GM12878 (cell line): ENCODE measurements around the gene TSFM. TPM values are rescaled to one million over a fixed set of nuclear protein-coding genes. Genes with fewer than 3 reads are reported as not detected.

ENCODE experiments used
- ATAC-seq: fragments of 200-7000 bp; cut with Tn5 transposase; 3 replicates; pipeline ENCODE4 v1.9.1; 2020; ENCODE audit warnings: mild to moderate bottlenecking, moderate library complexity
- BruUV-seq: library from RNA; stranded (reverse); fragments of 400-500 nt; replicated peaks from 2 replicates; lab custom pipeline; 2021; lab: Mats Ljungman, UMichigan
- CTCF ChIA-PET: fragments of 300-600 bp; sonication (Branson Sonifier 250); formaldehyde crosslinking; extraction: SDS; loops from one replicate; lab custom pipeline; 2021; ENCODE audit warnings: inconsistent platforms; lab: Yijun Ruan, JAX
- POLR2A ChIA-PET: fragments of 350-600 bp; formaldehyde crosslinking; extraction: SDS; loops from one replicate; lab custom pipeline; 2021; ENCODE audit warnings: inconsistent platforms; lab: Charles Lee
- RAD21 ChIA-PET: fragments of 300-600 bp; sonication (Branson Sonifier 250); formaldehyde crosslinking; loops from one replicate; lab custom pipeline; 2023; ENCODE audit warnings: antibody characterized with exemption; ENCODE audit not compliant: unreplicated experiment; lab: Charles Lee
- SMC1A ChIA-PET: fragments of 300-600 bp; sonication (Branson Sonifier 250); formaldehyde crosslinking; loops from one replicate; lab custom pipeline; 2023; ENCODE audit not compliant: unreplicated experiment, uncharacterized antibody; lab: Charles Lee
- DNase-seq: peaks from one replicate; pipeline ENCODE4 v3.0.0-alpha.2; 2011; ENCODE audit warnings: low read depth, low spot score
- FAIRE-seq: peaks from 3 replicates; lab custom pipeline; 2011; peaks lifted over from hg19 to GRCh38; lab: Jason Lieb, UNC
- H2AFZ ChIP-seq: 2 replicates; pipeline ENCODE4 v1.6.0; 2011; ENCODE audit warnings: low read depth, low read length, control low read depth; ENCODE audit not compliant: control insufficient read depth
- H3K27ac ChIP-seq: 2 replicates; pipeline ENCODE4 v1.5.1; 2011; ENCODE audit warnings: control low read depth; ENCODE audit not compliant: control insufficient read depth, insufficient read depth
- H3K27me3 ChIP-seq, 2 experiments: replicated peaks in 1 of 2; 2 replicates each; pipeline versions ENCODE4 v1.6.0 to v1.6.1; 2011; ENCODE audit warnings: low read length in 1 of 2; ENCODE audit not compliant: control insufficient read depth in 2 of 2, insufficient read depth in 2 of 2
- H3K36me3 ChIP-seq, 2 experiments: 2 replicates each; pipeline ENCODE4 v1.5.1; 2011; ENCODE audit warnings: low read length in 1 of 2; ENCODE audit not compliant: control insufficient read depth in 2 of 2, insufficient read depth in 2 of 2
- H3K4me1 ChIP-seq: 2 replicates; pipeline ENCODE4 v1.6.1; 2011; ENCODE audit warnings: mild to moderate bottlenecking, low read length, moderate library complexity, mixed read lengths; ENCODE audit not compliant: control insufficient read depth, insufficient read depth
- H3K4me2 ChIP-seq: 2 replicates; pipeline ENCODE4 v1.6.0; 2011; ENCODE audit warnings: control low read depth; ENCODE audit not compliant: control insufficient read depth, insufficient read depth
- H3K4me3 ChIP-seq: fragments of 200-600 bp; sonication (generic); 2 replicates; pipeline ENCODE4 v1.5.1; 2016
- H3K79me2 ChIP-seq: 2 replicates; pipeline ENCODE4 v1.6.0; 2011; ENCODE audit warnings: low read length; ENCODE audit not compliant: control insufficient read depth, insufficient read depth
- H3K9ac ChIP-seq: 2 replicates; pipeline ENCODE4 v1.8.0; 2011; ENCODE audit warnings: low read length, control low read depth, mixed read lengths; ENCODE audit not compliant: control insufficient read depth, insufficient read depth
- H3K9me3 ChIP-seq: replicated peaks from 3 replicates; pipeline ENCODE4 v1.5.1; 2011; ENCODE audit warnings: mild to moderate bottlenecking, low read length; ENCODE audit not compliant: control insufficient read depth, insufficient read depth
- H4K20me1 ChIP-seq: 2 replicates; pipeline ENCODE4 v1.6.0; 2011; ENCODE audit not compliant: control insufficient read depth, insufficient read depth
- ASH2L ChIP-seq: fragments of 300-600, 200-600 bp; sonication (generic); IDR thresholded peaks from 2 replicates; pipeline ENCODE4 v1.6.1; 2017; ENCODE audit warnings: low read depth, mild to moderate bottlenecking, borderline replicate concordance
- CBFB ChIP-seq: IDR thresholded peaks from 2 replicates; pipeline ENCODE4 v1.6.1; 2016; ENCODE audit warnings: antibody characterized with exemption, low read depth
- CREB1 ChIP-seq: IDR thresholded peaks from 2 replicates; pipeline ENCODE4 v1.6.1; 2012; ENCODE audit warnings: low read depth, mild to moderate bottlenecking, inconsistent platforms
- FOS ChIP-seq: IDR thresholded peaks from 3 replicates; pipeline ENCODE4 v1.6.1; 2011; ENCODE audit warnings: borderline replicate concordance; ENCODE audit not compliant: insufficient read length; ENCODE audit errors: extremely low read depth
- HDGF ChIP-seq: fragments of 450-650 bp; IDR thresholded peaks from 2 replicates; pipeline ENCODE4 v1.6.1; 2016; ENCODE audit warnings: antibody characterized with exemption
- MXI1 ChIP-seq: fragments of 150-350 bp; IDR thresholded peaks from 2 replicates; pipeline ENCODE4 v1.6.1; 2011; ENCODE audit warnings: low read depth, mild to moderate bottlenecking, inconsistent platforms, low read length, improper control_type of control experiment
- NFYA ChIP-seq: IDR thresholded peaks from 2 replicates; pipeline ENCODE4 v1.6.1; 2011; ENCODE audit warnings: low read depth, mild to moderate bottlenecking, low read length, improper control_type of control experiment, borderline replicate concordance
- NR2C1 ChIP-seq: fragments of 450-650 bp; IDR thresholded peaks from 2 replicates; pipeline ENCODE4 v1.6.1; 2017; ENCODE audit warnings: antibody characterized with exemption, mild to moderate bottlenecking, moderate library complexity
- POLR2A ChIP-seq: IDR thresholded peaks from 2 replicates; pipeline ENCODE4 v1.6.1; 2011; ENCODE audit warnings: low read depth, mild to moderate bottlenecking, low read length
- SRF ChIP-seq, 2 experiments: IDR thresholded peaks; 2 replicates each; pipeline ENCODE4 v1.6.1; 2011; ENCODE audit warnings: low read depth in 2 of 2, low read length in 2 of 2, mild to moderate bottlenecking in 1 of 2, moderate library complexity in 1 of 2
- TCF3 ChIP-seq: IDR thresholded peaks from 2 replicates; pipeline ENCODE4 v1.6.1; 2012; ENCODE audit warnings: low read depth, mild to moderate bottlenecking, low read length, borderline replicate concordance; ENCODE audit not compliant: insufficient read depth
- ZSCAN29 ChIP-seq: fragments of 450-650 bp; IDR thresholded peaks from 2 replicates; pipeline ENCODE4 v1.6.1; 2017; ENCODE audit warnings: mild to moderate bottlenecking, moderate library complexity
- WGBS: methylation state at CpG from one replicate; pipeline ENCODE4 v1.1.6; 2016; ENCODE audit warnings: low lambda C conversion rate; ENCODE audit not compliant: insufficient replicate concordance, insufficient coverage; ENCODE audit errors: missing lambda C conversion rate; 5-methylcytosine and 5-hydroxymethylcytosine counted together
- in situ Hi-C: fragments of 300-500 bp; cut with MboI; formaldehyde crosslinking; loops from 9 replicates; pipeline ENCODE4 v1.14.3; 2018; ENCODE audit warnings: mixed read lengths
- intact Hi-C: fragments of 100-400 bp; cut with micrococcal nuclease; formaldehyde crosslinking; loops from one replicate; pipeline ENCODE4 v1.14.2; 2022; ENCODE audit not compliant: unreplicated experiment
- polyA plus RNA-seq, 11 experiments: library from polyadenylated mRNA; depleted of rRNA in 4 of 11; unstranded in 6 of 11; stranded (reverse) in 5 of 11; fragments of >200 nt; fragmentation: Nextera tagmentation in 4 of 11; fragmentation: Illumina TruSeq in 1 of 11; extraction: Ambion mirVana in 4 of 11; extraction: Trizol in 1 of 11; gene quantifications; 1 replicate in 1 of 11; 2 replicates in 10 of 11; pipeline versions ENCODE4 v1.2.1 to v1.2.3, GENCODE V29; 2011 to 2016; ENCODE audit warnings: inconsistent platforms in 2 of 11, missing spikeins in 2 of 11, low read depth in 1 of 11
- total RNA-seq, 4 experiments: library from RNA; depleted of rRNA in 3 of 4; stranded (reverse); fragments of >200 nt in 3 of 4; fragmentation: Illumina TruSeq in 1 of 4; extraction: Trizol in 1 of 4; gene quantifications; 2 replicates each; pipeline versions ENCODE4 v1.2.1 to v1.2.3, GENCODE V29; 2013 to 2021
- TF ChIP-seq, protein P1 (sequence below): fragments of 450-650 bp; formaldehyde crosslinking; IDR thresholded peaks from 2 replicates; pipeline ENCODE4 v1.4.0; 2022; ENCODE audit warnings: mild to moderate bottlenecking, moderate library complexity
- TF ChIP-seq, protein P2 (sequence below): fragments of 450-650 bp; IDR thresholded peaks from 2 replicates; pipeline ENCODE4 v1.6.1; 2017; ENCODE audit warnings: borderline replicate concordance
- TF ChIP-seq, protein P3 (sequence below): fragments of 450-650 bp; IDR thresholded peaks from 2 replicates; pipeline ENCODE4 v1.6.1; 2018; ENCODE audit warnings: mild to moderate bottlenecking, low read depth, moderate library complexity; ENCODE audit not compliant: partially characterized antibody

The TSFM gene
- total and polyA plus RNA-seq, 10 of the 15 experiments (the other 5 are each of a cell fraction or from before 2014, with no cell fraction given) = 36.7 to 132 (median 45.6) TPM

DNA sequence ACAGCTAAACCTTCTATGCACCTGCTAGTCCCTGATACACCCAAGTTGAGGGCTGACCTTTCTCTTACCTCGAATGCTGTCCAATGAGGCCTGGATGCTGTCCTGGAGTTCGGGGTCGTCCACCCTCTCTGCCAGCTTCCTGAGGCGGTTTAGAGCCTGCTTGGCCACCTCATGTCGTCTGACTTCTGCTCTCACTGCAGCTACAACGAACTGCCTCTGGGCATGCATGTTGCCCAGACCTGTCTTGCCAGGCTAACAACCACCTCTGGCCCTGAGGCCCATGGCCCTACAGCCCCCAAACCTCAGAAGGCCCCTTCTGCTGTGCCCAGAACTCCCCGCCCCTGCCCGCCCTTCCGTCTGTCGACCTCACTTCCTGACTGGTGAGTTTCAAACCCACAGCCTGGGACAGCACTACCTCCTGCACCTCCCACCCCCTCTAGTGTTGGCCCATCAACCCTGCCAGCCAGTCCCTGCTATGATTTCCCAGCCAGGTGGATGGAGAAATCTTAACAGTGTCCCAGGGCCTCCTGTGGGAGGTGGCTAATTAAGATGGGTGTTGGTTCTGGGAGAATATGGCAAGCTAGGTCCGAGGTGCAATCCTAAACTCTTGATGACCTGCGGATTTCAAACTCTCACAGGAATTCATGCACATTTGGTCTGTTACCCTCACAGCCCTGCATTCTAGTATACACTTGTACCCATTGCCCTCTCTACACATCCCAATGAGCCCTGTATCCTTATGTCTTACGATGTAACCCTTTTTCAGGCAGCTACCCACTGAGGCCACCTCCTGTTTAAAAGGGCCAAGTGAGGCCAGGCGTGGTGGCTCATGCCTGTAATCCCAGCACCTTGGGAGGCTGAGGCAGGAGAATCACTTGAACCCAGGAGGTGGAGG lies 40.5 kb upstream of the TSFM start:
- RAD21 ChIA-PET = interaction anchor here (0.6 to 2.4 kb wide), 9 partner anchors 8 to 284 kb away, joined by 3 to 13 read pairs (median 5); partner anchors contain the start of genes CDK4 and OS9
- Histone ChIP-seq H3K27me3 (no peaks in the 10 kb centered on the region), H3K27ac (peak overlapping the region; percentile 57), H2AFZ (peak overlapping the region; percentile 38), H3K4me1 (peaks cover 23% of the 10 kb centered on the region), H3K9me3 (no peaks in the 10 kb centered on the region), H3K36me3 (no peaks in the 10 kb centered on the region; a peak in 1 of 4 replicates), H3K4me2 (peak overlapping the region; percentile 64), H4K20me1 (no peaks in the 10 kb centered on the region), H3K4me3 (peak overlapping the region; percentile 92), H3K79me2 (peaks cover 25% of the 10 kb centered on the region), H3K9ac (peak overlapping the region; percentile 55)
- intact Hi-C loops = loop anchor here (1.0 to 2.0 kb wide), 2 partner anchors 47 to 159 kb away; partner anchors contain the start of gene OS9
- SMC1A ChIA-PET = interaction anchor here (0.5 to 2.1 kb wide), 13 partner anchors 8 to 283 kb away, joined by 3 to 16 read pairs (median 4); partner anchors contain the start of gene OS9
- ATAC-seq = peak; percentile 80
- WGBS = 4% methylated on average over 14 of the region's 14 CpGs
- POLR2A ChIA-PET = interaction anchor here (0.5 to 2.2 kb wide), 5 partner anchors 8 to 30 kb away, joined by 3 to 18 read pairs (median 3); partner anchors contain the start of genes CDK4, EEF1AKMT3 and METTL1
- FAIRE-seq = peak; percentile 80
- in situ Hi-C loops = no loop called here
- CTCF ChIA-PET = interaction anchor here (0.8 to 3.8 kb wide), 21 partner anchors 8 to 283 kb away, joined by 3 to 22 read pairs (median 4); partner anchors contain the start of genes GLI1 and OS9
- DNase-seq = no peak
- no TSS peak for BruUV-seq
- TF ChIP-seq POLR2A (peak; percentile 59), TCF3 (no peak), CBFB (0 out of 2 replicates have a peak, but pooled peaks have one; percentile 42), HDGF (0 out of 2 replicates have a peak, but pooled peaks have one; percentile 62), CREB1 (peak; percentile 60; the same call in 1 of the 2 replicates), ZSCAN29 (no peak), MXI1 (peak; percentile 33; the same call in 1 of the 2 replicates), NFYA (no peak), NR2C1 (no peak), ASH2L (no peak), SRF (IDR thresholded peaks at IDR 0.05; ENCODE audit: low read depth in 2 of 2, low read length in 2 of 2) (no peak), FOS (no peak)
- TF ChIP-seq, protein P1, sequence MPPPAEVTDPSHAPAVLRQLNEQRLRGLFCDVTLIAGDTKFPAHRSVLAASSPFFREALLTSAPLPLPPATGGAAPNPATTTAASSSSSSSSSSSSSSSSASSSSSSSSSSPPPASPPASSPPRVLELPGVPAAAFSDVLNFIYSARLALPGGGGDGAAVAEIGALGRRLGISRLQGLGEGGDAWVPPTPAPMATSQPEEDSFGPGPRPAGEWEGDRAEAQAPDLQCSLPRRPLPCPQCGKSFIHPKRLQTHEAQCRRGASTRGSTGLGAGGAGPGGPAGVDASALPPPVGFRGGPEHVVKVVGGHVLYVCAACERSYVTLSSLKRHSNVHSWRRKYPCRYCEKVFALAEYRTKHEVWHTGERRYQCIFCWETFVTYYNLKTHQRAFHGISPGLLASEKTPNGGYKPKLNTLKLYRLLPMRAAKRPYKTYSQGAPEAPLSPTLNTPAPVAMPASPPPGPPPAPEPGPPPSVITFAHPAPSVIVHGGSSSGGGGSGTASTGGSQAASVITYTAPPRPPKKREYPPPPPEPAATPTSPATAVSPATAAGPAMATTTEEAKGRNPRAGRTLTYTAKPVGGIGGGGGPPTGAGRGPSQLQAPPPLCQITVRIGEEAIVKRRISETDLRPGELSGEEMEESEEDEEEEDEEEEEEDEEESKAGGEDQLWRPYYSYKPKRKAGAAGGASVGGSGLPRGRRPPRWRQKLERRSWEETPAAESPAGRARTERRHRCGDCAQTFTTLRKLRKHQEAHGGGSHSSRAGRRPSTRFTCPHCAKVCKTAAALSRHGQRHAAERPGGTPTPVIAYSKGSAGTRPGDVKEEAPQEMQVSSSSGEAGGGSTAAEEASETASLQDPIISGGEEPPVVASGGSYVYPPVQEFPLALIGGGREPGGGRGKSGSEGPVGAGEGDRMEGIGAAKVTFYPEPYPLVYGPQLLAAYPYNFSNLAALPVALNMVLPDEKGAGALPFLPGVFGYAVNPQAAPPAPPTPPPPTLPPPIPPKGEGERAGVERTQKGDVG (CRISPR knock-in tag) = no peak
- TF ChIP-seq, protein P2, sequence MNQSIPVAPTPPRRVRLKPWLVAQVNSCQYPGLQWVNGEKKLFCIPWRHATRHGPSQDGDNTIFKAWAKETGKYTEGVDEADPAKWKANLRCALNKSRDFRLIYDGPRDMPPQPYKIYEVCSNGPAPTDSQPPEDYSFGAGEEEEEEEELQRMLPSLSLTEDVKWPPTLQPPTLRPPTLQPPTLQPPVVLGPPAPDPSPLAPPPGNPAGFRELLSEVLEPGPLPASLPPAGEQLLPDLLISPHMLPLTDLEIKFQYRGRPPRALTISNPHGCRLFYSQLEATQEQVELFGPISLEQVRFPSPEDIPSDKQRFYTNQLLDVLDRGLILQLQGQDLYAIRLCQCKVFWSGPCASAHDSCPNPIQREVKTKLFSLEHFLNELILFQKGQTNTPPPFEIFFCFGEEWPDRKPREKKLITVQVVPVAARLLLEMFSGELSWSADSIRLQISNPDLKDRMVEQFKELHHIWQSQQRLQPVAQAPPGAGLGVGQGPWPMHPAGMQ = no peak
- TF ChIP-seq, protein P3, sequence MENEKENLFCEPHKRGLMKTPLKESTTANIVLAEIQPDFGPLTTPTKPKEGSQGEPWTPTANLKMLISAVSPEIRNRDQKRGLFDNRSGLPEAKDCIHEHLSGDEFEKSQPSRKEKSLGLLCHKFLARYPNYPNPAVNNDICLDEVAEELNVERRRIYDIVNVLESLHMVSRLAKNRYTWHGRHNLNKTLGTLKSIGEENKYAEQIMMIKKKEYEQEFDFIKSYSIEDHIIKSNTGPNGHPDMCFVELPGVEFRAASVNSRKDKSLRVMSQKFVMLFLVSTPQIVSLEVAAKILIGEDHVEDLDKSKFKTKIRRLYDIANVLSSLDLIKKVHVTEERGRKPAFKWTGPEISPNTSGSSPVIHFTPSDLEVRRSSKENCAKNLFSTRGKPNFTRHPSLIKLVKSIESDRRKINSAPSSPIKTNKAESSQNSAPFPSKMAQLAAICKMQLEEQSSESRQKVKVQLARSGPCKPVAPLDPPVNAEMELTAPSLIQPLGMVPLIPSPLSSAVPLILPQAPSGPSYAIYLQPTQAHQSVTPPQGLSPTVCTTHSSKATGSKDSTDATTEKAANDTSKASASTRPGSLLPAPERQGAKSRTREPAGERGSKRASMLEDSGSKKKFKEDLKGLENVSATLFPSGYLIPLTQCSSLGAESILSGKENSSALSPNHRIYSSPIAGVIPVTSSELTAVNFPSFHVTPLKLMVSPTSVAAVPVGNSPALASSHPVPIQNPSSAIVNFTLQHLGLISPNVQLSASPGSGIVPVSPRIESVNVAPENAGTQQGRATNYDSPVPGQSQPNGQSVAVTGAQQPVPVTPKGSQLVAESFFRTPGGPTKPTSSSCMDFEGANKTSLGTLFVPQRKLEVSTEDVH = no peak
